OCI-LY7 (cell line): ENCODE data around the gene B4GAT1. TPM values are rescaled to one million over a fixed set of nuclear protein-coding genes. Genes with fewer than 3 reads are reported as not detected.

Source experiments
- BruUV-seq: library from RNA; stranded (reverse); fragments of 400-500 nt; replicated peaks from 2 replicates; lab custom pipeline; 2021; lab: Mats Ljungman, UMichigan
- CTCF ChIA-PET: fragments of 300-600 bp; sonication (Branson Sonifier 250); formaldehyde crosslinking; loops from one replicate; lab custom pipeline; 2022; ENCODE audit warnings: antibody characterized with exemption; ENCODE audit not compliant: unreplicated experiment; lab: Charles Lee
- POLR2A ChIA-PET: fragments of 300-600 bp; sonication (Branson Sonifier 250); formaldehyde crosslinking; loops from one replicate; lab custom pipeline; 2022; ENCODE audit warnings: antibody characterized with exemption; lab: Charles Lee
- DNase-seq: peaks from one replicate; pipeline ENCODE4 v3.0.0-alpha.2; 2015; ENCODE audit warnings: low spot score
- H2AFZ ChIP-seq: fragments of 200-600 bp; sonication (generic), shearing (Covaris generic); 2 replicates; pipeline ENCODE4 v1.6.1; 2014; ENCODE audit warnings: mild to moderate bottlenecking, antibody characterized with exemption, low read length, moderate library complexity
- H3K27ac ChIP-seq: fragments of 200-600 bp; sonication (generic); 2 replicates; pipeline ENCODE4 v1.5.1; 2014; ENCODE audit warnings: mixed run types, low read depth, mild to moderate bottlenecking, moderate library complexity, low read length, inconsistent platforms; ENCODE audit not compliant: poor library complexity, severe bottlenecking
- H3K36me3 ChIP-seq: fragments of 200-600 bp; sonication (generic); 2 replicates; pipeline ENCODE4 v1.6.1; 2014; ENCODE audit warnings: mild to moderate bottlenecking, antibody characterized with exemption, low read length, moderate library complexity, mixed read lengths; ENCODE audit not compliant: insufficient read depth
- H3K4me1 ChIP-seq: fragments of 200-600 bp; sonication (generic); 2 replicates; pipeline ENCODE4 v1.5.1; 2014; ENCODE audit warnings: mild to moderate bottlenecking, low read length; ENCODE audit not compliant: insufficient read depth, poor library complexity, severe bottlenecking
- H3K4me2 ChIP-seq: fragments of 200-600 bp; sonication (generic); 2 replicates; pipeline ENCODE4 v1.6.1; 2014; ENCODE audit warnings: mild to moderate bottlenecking, low read length
- H3K4me3 ChIP-seq: fragments of 200-600 bp; sonication (generic); 2 replicates; pipeline ENCODE4 v1.5.1; 2014; ENCODE audit warnings: mild to moderate bottlenecking, low read depth, low read length; ENCODE audit not compliant: poor library complexity, severe bottlenecking
- H3K79me2 ChIP-seq: fragments of 200-600 bp; sonication (generic); 2 replicates; pipeline ENCODE4 v1.6.1; 2016; ENCODE audit warnings: low read depth, mild to moderate bottlenecking, low read length, moderate library complexity, mixed read lengths; ENCODE audit not compliant: insufficient read depth
- H3K9me2 ChIP-seq: fragments of 200-600 bp; sonication (generic); 2 replicates; pipeline ENCODE4 v1.6.1; 2016; ENCODE audit warnings: mild to moderate bottlenecking, low read length, mixed read lengths; ENCODE audit not compliant: insufficient read depth
- H3K9me3 ChIP-seq: fragments of 200-600 bp; sonication (generic); 2 replicates; pipeline ENCODE4 v1.6.1; 2014; ENCODE audit warnings: mild to moderate bottlenecking, mixed run types, low read length, mixed read lengths
- H4K20me1 ChIP-seq: fragments of 200-600 bp; sonication (generic); 2 replicates; pipeline ENCODE4 v1.6.1; 2014; ENCODE audit warnings: mild to moderate bottlenecking, antibody characterized with exemption, low read length, moderate library complexity, mixed read lengths; ENCODE audit not compliant: insufficient read depth
- CTCF ChIP-seq: fragments of 200-600 bp; sonication (generic); conservative IDR thresholded peaks from 2 replicates; pipeline ENCODE4 v1.5.1; 2014; ENCODE audit warnings: mild to moderate bottlenecking, antibody characterized with exemption, low read length, moderate library complexity, mixed read lengths
- EZH2phosphoT487 ChIP-seq: fragments of 200-600 bp; sonication (generic); IDR thresholded peaks from 2 replicates; pipeline ENCODE4 v1.6.1; 2018; ENCODE audit warnings: low read depth, borderline replicate concordance, mild to moderate bottlenecking, mixed run types, antibody characterized with exemption, low read length, moderate library complexity, mixed read lengths
- intact Hi-C: fragments of 100-400 bp; cut with micrococcal nuclease; formaldehyde crosslinking; loops from one replicate; pipeline ENCODE4 v1.10.0; 2022; ENCODE audit not compliant: unreplicated experiment
- total RNA-seq, 2 experiments: library from RNA; depleted of rRNA in 1 of 2; stranded (reverse); fragments of >200 nt in 1 of 2; shearing (Covaris generic) in 1 of 2; gene quantifications; 2 replicates each; pipeline ENCODE4 v1.2.3, GENCODE V29; 2014 to 2022

Gene B4GAT1
- total RNA-seq, 2 experiments from 2014 or later, result 9.8 to 11.7 TPM

GRCh38 chr11:66327171-66328030, 20.0 kb downstream of the B4GAT1 start:
- CTCF ChIA-PET, result no interaction called here
- intact Hi-C loops, result loop anchor here (1.0 to 2.0 kb wide), 2 partner anchors 15 to 39 kb away; partner anchors contain the start of gene YIF1A
- Histone ChIP-seq H3K4me3 (no peak overlapping the region), H2AFZ (peak overlapping the region; percentile 96; the same call in 1 of the 2 replicates), H4K20me1 (no peaks in the 10 kb centered on the region), H3K27ac (peak overlapping the region; percentile 54), H3K79me2 (no peaks in the 10 kb centered on the region), H3K4me1 (peaks cover 46% of the 10 kb centered on the region), H3K4me2 (peak overlapping the region; percentile 75), H3K9me3 (no peaks in the 10 kb centered on the region), H3K9me2 (no peaks in the 10 kb centered on the region), H3K36me3 (no peaks in the 10 kb centered on the region)
- POLR2A ChIA-PET, result interaction anchor here (1.6 kb wide), 1 partner anchor 15 kb away, joined by 7 read pairs; no protein-coding TSS in a partner anchor
- no TSS peak for BruUV-seq
- no peak for TF ChIP-seq CTCF
- no peak for TF ChIP-seq EZH2phosphoT487
- no peak for DNase-seq

GRCh38 chr11:66326261-66327111, 20.9 kb downstream of the B4GAT1 start:
- ChIA-PET CTCF (interaction anchor here (0.6 kb wide), 1 partner anchor 14 kb away, joined by 3 read pairs; no protein-coding TSS in a partner anchor), POLR2A (interaction anchor here (0.9 to 1.6 kb wide), 2 partner anchors 14 to 15 kb away, joined by 3 to 7 read pairs; no protein-coding TSS in a partner anchor)
- peak overlapping the region; percentile 43; the same call in 1 of the 2 replicates for H2AFZ ChIP-seq
- no peaks in the 10 kb centered on the region for H3K9me2 ChIP-seq
- H3K27ac ChIP-seq, result peak overlapping the region; percentile 54
- TF ChIP-seq CTCF (no peak), EZH2phosphoT487 (no peak)
- H3K4me3 ChIP-seq, result peak overlapping the region; percentile 26
- no peaks in the 10 kb centered on the region for H3K36me3 ChIP-seq
- H3K4me2 ChIP-seq, result peak overlapping the region; percentile 66
- DNase-seq, result peak; percentile 73
- H4K20me1 ChIP-seq, result no peaks in the 10 kb centered on the region
- H3K9me3 ChIP-seq, result no peaks in the 10 kb centered on the region
- peaks cover 46% of the 10 kb centered on the region for H3K4me1 ChIP-seq
- intact Hi-C loops, result no loop called here
- no peaks in the 10 kb centered on the region for H3K79me2 ChIP-seq
- no TSS peak for BruUV-seq
